ENCODE measurements around the gene TMC2.
A peak's percentile ranks its signal among the peaks of the same experiment; 100 is the strongest.
"Not testable (repeated sequence)": the region's sequence is repeated elsewhere in the genome, so short reads cannot be mapped to it uniquely, and the experiment has no call there.

Gene TMC2

DNA sequence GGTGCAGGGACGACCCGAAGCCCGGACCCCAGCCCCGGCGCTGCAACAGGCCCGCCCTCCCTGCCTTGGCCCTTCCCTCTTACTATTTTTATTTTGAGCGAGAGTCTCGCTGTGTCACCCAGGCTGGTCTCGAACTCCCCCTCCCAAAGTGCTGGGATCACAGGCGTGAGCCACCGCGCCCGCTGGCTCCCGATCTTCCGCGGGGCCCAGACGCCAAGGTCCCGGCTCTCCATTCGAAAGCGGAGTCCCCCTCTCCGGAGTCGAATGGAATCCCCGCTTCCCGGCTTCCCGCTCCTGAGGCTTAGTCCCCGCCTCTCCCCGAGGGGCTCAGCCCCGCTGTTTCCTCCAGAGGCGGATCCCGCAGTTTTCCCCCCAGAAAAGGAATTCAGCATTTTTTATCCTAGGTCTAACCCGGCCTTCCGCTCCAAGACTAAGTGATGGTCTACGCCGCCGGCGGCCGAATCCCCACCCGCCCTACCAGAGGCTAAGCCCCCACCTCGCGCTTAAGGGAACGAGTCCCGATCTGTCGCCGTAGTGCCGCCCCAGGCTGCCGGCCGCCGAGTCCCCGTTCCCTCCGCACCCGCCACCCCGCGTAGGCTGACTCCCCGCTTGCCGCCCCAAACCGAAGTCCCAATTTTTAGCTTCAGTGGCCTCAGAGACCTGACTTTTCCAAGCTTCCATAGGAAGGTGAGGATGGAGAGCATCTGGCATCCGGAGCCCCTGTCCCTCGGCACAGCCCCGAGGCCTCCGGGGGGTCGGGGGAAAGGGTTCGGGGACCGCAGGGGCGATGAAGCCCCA lies 11.5 kb upstream of the TMC2 start:
- DNase-seq: peak; percentile 13

DNA sequence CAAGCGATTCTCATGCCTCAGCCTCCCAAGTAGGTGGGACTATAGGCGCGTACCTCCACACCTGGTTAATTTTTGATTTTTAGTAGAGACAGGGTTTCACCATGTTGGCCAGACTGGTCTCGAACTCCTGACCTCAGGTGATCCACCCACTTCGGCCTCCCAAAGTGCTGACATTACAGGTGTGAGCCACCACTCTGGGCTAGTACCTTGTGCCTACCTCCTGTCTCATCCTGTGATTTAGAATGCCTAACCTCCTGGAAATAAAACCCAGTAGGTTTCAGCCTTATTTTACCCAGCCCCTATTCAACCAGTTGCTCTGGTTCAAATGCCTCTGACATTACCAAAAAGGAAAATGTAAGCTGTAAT lies 10.2 kb upstream of the TMC2 start:
- DNase-seq: not testable (repeated sequence)

DNA sequence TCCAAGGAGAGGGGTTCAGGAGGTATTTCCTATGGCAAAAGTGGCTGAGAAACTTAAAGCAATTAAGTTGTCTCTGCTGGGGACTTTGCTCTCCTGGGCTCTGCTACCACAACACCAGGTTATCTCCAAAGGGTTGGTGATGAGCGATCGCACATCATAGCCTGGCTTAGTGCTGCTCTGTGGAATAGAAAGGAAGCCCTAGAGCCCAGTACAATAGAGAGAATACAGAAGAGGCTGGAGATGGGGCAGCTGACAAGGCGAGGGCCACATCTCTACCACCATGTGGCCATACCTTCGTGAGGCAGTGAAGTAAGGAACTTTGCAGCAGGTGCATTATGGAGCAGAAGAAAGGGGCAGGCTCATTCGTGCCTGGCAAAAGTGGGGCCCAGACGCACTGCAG lies 8.6 kb upstream of the TMC2 start:
- no peak for DNase-seq

DNA sequence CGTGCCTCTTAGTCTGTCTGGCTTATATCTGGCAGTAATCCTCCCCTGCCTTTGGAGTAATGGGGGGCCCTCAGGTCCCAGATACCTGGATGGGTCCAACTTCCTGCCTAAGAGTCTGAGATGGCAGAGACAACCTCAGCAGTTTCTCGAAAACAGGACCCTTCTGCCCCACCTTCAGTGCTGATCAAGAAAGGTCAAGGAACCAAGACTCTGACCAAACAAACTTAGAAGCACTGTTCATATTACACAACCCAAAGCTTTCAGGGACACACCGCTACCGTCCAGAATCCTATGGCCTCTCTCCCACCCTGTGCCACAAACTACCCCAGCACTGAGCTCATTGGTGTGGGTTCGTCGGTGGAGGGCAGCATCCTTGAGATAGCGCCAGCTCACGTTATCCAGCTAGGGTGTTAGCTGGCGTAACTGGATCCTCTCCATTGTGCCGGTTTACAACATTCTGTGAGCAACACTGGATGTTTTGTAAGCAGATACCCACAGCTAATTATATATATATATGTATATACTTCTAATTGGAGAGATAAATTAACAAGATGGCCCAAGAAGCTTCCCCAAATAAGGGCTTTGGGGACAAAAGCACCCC lies 7.6 kb upstream of the TMC2 start:
- no peak for DNase-seq

DNA sequence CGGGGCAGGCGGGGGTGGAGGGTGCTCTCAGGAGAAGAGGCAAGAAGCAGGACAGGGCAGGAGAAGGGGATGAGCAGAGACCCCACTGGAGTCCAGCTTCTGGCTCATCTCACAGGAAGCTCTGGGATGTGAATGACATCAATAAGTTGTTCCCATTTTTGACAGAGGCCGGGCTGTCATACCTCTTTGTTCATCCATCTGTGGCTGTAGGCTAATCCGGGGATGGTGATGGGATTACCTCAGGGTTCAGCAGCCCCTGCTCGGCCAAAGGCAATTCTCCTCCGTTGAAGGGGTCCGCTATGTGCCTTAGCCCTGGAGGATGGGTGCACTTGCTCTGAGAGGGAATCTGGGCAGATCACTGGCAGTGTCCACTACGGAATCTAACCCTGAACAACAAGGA lies 3.3 kb upstream of the TMC2 start:
- DNase-seq: no peak

DNA sequence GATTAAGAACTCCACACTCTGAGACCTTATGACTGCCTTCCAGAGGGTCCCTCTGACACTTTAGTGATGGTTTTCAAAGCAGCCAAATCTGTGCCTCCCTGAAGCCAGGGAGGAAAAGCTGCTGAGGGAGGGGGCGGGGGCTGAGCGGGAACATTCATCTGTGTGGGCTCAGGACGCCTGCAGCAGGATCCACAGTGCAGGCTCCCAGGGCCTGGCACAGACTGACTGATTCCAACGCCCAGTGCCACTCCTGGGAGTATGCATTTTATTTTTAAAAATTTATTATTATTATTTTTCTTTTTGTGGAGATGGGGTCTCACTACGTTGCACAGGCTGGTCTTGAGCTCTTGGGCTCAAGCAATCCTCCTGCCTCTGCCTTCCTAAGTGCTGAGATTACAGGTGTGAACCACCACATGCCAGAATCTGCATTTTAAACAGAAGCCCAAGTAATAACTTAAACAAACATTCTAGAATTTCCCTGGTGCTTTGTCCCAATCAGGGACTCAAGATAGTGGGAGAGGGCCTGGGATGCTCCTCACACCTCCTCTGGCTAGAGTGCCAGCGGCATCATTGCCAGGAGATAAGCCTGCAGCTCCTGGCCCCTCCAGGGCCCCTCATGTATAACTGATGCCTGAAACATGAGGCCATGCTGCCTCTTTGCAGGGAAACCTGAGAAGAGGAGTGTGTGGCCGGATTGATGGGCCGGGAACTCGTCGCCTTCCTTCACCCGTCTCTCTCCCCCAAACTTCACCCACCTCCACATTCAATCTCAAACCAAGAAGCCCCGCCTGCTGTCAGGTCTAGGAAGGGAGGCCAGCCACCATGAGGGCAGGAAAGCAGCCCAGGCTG lies 438 bp upstream of the TMC2 start:
- DNase-seq: no peak

DNA sequence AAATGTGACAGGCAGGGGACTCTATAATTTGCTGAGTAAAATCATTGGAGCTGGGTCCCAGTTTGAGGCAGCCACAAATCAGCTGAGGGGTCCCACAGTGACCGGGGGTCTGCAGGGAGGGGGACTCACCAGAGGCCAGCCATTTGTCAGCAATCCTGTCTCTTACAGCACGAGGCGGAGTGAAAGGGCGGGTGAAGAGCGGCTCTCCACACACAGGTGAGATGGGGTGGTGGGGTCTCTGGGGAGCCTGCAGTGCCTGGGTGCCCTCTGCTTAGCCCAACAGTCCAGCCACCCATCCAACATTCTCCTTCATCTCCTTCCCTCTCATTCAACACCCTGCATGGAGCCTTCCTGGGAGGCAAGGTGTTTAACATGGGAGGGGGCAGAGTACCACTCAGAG lies 728 bp downstream of the TMC2 start:
- no peak for DNase-seq

DNA sequence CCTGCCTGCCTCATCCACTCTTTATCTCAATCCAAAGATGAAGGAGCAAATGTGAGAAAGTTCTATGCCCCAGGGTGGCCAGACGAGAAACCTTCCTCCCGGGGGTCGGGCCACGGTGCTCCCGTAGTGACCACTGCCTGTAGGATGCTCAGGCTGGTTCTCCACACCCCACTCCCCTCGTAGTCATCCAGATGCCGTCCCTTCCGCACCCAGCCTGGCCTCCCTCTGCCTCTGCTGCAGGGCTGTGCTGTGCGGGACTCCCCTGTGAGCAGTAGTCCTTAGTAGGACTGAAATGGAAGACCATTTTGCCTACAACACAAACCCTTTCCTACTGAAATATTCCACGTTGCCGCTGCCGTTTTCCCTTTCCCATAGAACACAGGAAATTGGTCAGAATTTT lies 2.0 kb downstream of the TMC2 start:
- DNase-seq: no peak

DNA sequence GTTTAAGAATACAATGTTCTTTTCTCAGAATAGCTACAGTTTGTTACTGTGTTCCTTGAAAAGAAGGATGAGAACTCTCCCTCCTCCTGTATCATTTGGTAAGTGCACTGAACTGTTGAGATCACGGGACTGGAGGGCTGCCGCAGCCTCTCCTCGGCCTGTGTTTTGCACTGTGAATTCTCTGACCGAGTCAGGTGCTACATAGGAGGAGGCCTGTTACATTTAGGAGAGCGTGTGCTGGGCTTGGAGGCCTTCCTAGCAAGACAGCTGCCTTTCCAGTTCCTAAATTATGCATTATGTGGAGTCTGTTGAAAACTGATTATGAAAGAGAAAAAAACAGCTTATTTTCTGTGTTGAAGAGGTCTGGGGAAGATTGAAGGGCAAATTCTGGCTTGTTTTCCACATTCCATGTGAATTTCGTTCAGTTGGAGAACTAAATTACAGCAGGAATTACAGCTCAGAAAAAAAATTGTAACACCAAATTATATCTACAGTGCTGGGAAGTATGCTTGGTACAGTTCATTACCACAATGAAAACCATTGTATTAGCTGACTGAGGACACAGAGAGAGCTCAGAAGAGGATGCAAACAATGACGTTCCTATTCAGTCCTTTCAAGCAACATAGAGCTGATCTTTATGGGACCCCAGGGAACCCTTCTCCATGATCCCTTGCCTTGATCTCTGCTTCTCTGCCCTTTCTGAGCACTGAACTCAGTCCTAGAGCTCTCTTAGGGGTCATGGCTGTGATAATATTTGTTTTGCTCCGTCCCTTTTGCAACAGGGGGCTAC lies 2.8 kb downstream of the TMC2 start:
- no peak for DNase-seq

DNA sequence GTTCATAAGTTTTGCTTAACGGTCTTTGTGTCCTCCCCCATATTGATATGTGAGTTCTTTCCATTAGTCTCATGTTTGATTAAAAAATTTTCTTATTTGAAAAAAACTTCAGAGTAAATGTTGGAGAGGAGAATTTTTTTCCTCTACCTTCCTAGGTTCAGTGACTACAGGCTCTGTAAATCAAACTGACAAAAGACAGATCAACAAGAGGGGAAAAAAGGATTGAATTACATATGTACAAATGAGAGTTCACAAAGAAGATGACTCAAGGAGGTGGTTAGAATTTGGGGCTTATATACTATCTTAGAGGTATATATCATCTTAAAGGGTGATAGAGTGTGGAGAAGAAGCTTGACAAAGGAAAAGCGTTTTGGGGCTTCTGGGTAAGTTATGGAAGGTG lies 5.6 kb downstream of the TMC2 start:
- DNase-seq: no peak

DNA sequence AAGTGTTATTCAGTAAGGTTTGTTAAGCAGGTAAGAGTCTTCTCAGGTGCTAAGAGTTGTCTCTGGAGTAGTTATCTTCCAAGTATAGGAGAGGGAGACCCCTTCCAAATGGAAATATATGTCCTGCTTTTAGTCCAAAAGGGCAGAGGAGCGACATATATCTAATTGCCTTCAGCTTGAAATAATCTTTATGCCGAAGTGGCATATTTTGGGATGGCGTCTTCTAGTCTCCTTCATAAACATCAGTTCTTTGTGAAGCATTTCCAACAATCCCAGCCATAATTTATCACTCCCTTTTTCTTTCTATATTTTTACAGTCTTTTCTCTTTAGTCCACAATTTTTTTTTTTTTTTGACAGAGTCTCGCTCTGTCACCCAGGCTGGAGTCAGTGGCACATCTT lies 6.0 kb downstream of the TMC2 start:
- DNase-seq: no peak

DNA sequence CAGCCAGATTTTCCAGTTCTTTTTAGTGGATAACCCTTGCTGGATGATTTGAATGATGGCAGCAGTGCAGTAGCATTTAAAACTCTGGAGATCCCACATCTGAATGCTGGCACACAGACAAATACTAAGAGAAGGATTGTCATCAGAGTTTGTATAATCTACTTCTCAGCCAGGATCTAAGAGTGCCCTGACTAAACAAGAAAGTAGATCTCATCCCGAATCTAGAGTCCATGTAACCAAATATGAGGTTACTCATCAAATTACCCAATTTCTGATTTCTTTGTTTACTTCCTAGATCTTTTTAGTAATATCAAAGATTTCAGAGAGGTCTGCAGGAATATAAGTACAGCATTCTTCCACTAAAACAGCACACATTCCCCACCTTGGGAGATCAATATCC lies 7.8 kb downstream of the TMC2 start:
- DNase-seq: no peak

DNA sequence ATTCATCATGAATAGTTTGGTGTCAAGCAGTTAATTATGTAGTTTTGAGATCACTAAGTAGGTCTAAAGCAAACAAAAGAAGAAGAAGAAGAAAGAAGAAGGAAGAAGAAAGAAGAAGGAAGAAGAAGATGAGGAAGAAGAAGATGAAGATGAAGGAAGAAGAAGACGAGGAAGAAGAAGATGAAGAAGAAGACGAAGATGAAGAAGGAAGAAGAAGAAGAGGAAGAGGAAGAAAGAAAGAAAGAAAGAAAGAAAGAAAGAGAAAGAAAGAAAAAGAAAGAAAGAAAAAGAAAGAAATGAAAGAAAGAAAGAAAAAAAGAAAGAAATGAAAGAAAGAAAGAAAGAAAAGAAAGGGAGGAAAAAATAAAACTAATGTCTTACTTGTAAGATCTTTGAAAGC lies 9.2 kb downstream of the TMC2 start:
- DNase-seq: no peak

DNA sequence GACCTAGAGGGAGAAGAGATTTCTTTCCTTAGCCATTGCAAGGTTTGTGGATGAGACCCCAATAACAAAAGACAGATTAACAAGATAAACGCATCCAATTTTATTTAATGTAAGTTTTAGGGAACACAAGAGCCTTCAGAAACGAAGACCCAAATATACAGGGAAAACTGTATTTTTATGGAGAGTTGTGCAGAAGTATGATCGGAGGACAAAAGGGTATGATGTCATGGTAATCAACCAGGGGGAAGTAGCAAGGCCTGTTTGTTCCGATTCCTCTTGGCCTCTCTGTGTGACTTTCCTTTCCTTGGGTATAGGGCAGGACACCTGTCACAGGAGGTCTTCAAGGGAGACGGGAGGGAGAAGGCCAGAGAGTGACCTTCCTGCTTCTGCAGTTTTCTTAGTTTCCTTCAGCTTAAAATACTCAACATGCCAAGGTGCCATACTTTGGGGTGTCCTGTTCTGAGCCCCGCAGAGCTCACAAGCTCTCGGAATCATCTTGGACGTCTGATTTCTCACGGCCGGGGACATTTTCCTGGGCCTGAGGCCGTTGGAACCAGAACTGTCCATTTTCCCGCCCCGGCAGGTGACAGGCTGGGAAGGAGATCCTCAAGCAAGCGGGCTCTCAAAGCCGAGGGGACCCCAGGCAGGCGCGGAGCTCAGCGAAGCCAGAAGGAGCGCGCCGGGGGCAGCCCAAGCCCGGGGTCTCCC lies 21.7 kb downstream of the TMC2 start:
- no peak for DNase-seq

DNA sequence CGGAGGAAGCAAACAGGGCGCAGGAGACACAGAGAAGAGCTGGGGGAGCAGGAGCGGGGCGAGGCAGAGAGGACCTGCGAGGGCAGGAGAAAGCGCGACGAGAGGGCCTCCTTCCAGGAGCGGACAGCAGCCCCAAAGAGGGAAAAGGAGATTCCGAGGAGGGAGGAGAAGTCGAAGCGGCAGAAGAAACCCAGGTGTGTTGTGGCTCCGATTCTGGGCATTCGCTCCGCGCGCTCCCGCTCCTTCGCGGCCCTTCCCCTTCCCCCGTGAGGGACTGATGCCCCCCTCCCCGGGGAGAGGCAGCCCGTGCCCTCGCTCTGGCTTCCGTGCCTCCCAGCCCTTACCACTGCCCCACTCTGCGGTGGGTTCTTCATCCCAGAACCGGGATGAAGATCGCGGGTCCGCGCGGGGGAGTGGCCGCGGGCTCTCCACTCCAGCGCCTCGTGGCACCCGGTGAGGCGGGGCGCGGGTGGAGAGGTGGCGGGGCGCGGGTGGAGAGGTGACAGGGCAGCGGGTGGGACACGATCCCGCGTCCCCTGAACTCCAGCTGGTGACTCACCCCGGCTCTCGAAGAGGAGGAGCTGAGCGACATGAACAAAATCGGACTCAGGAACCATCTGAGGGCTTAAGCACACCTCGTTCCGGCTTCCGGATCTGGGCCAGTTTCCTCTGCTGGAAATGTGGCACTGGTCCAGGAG lies 22.4 kb downstream of the TMC2 start:
- DNase-seq: no peak

DNA sequence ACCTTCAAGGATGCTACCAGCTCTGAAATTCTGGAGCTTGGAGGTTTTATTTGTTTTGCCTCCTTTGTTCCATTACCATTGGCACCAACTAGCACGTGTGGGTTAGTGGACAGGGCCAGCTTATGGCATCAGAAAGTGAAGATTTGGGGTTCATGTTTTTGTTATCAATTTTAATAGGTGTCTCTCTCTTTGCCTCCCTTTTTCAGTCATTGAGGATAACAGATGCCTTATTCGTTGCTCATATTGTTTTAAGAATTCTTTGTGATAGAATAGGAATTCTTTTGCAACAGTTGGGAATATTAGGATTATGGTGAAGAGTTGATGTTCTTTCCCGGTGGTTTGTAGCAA lies 22.9 kb downstream of the TMC2 start:
- no peak for DNase-seq

DNA sequence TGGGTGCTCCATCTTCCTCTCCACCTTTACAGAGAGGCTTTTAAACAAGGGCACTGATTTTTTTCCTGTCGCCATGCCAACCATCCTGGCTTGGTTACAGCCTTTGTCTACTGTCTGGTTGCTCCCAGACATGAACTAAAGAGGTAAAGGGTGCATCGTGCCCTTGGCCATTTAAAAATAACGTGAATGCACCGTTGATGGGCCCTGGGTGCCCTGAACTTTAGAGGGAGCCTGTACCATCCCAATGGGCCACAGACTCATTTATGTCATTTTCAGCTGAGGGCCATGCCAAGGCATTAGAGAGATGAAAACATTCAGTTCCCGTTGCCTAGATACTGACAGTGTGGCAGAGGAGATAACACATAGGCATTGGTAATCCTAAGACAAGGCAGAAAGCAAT lies 23.3 kb downstream of the TMC2 start:
- DNase-seq: no peak

DNA sequence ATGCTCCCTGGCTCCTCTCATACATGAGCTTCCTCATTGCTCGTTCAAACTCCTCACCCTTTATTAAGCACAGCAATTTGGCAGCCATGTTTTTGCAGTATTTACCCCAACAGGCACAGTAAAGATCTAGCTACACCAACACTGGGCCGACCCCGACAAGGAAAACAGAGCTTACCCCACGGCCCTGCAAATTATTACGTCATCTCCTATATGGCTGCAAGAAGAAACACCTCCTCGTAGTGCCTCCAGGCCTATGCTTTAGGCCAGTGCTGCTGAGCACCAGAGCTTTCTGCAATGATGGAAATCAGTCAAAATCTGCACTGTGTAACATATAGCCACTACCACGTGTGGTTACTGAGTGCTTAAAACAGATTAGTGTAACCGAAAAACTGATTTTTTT lies 26.7 kb downstream of the TMC2 start:
- DNase-seq: no peak

DNA sequence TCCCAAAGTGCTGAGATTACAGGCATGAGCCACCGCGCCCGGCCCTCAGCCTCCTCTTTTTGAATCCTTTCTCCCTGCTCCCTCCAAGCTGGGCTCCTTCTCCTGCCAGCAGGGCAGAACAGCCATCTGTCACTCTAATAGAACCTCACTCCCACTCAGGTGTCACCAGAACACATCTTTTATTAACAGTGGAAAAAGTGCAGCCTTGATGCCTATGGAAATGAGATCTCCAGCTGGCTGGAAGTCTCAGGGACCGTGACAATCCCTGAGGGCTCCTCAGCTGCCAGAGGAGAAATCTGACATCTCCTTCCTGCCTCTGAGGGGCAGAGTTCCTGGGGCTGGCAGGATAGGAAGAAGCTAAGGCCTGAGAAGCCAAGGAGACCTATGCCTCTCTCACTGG lies 28.0 kb downstream of the TMC2 start:
- DNase-seq: no peak

DNA sequence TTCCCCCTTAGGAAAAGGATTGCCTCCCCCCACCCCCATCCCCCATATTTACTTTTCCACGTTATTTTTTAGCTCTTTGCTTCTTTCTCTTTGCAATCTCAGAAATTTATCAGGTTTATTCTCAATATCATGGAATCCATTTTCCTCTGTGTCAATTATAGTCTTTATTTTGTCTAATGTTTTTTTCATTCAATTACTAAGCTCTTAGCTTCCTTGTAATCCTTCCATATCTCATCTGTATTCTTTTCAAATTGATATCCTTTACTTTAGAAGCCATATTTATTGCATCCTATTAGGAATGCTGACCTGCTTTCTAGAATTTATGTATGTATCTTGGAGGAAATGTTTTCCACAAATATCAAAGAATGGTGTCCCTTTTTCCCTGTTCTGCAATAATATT lies 39.3 kb downstream of the TMC2 start:
- DNase-seq: no peak

DNA sequence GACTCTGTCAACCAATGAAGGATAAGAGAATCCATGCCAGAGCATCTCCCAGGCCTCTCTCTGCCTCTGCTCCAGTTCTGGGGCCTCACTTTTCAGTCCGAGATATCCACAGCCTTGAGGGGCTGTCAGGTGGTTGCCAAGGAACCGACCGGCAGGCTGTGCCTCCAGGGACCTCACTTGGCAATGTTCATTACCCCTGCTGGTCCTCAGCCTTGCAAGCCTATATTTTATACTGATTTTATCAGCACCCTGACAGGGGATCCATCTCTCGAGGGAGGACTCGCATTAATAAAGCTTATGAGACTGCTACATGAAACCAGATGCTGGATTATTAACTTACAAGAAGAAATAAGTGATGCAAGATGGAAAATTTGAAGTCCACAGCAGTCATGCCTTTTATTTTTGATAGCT lies 39.9 kb downstream of the TMC2 start:
- no peak for DNase-seq

Measured in activated effector memory CD4-positive, alpha-beta T cell treated with Interleukin-2 at 50 U/mL for 16 hours (primary cell).